Measurements from ENCODE around the gene LRP1B.

Gene LRP1B

DNA sequence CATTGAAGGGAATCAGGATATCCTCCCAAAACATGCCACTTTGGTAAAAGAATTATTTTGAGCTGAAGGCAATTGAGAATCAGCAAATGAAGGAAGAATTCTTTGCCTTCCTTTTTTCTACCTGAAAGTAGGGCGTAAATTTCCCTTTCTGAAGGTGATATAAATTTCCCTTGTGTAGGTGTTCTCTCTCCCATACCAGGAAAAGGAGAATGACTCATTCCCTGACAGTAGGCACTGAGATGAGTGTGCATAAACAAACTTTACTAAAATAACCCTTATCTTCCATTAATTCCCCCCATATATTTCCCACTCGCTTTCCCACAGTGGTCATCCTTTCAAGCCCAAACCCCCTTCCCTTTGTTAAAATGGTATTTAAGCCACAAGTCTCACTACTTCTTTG lies 1339.0 kb downstream of the LRP1B start:
- TF ChIP-seq, protein P1, sequence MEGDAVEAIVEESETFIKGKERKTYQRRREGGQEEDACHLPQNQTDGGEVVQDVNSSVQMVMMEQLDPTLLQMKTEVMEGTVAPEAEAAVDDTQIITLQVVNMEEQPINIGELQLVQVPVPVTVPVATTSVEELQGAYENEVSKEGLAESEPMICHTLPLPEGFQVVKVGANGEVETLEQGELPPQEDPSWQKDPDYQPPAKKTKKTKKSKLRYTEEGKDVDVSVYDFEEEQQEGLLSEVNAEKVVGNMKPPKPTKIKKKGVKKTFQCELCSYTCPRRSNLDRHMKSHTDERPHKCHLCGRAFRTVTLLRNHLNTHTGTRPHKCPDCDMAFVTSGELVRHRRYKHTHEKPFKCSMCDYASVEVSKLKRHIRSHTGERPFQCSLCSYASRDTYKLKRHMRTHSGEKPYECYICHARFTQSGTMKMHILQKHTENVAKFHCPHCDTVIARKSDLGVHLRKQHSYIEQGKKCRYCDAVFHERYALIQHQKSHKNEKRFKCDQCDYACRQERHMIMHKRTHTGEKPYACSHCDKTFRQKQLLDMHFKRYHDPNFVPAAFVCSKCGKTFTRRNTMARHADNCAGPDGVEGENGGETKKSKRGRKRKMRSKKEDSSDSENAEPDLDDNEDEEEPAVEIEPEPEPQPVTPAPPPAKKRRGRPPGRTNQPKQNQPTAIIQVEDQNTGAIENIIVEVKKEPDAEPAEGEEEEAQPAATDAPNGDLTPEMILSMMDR (conservative IDR thresholded peaks at IDR 0.05; ENCODE audit: low read length) = no peak
- no peak for TF ChIP-seq EZH2phosphoT487 (IDR thresholded peaks at IDR 0.05; ENCODE audit: borderline replicate concordance)
- Histone ChIP-seq H2AFZ (ENCODE audit: low read length) (no peak overlapping the region), H3K9me3 (ENCODE audit: insufficient read depth, low read depth, low read length) (no peaks in the 10 kb centered on the region), H3K27me3 (ENCODE audit: insufficient read depth, low read length, poor library complexity, severe bottlenecking) (no peaks in the 10 kb centered on the region), H3K9me2 (replicated peaks; ENCODE audit: low read depth, low read length) (no peaks in the 10 kb centered on the region), H3K9ac (ENCODE audit: low read depth, low read length, poor library complexity, severe bottlenecking) (no peak overlapping the region), H3K4me1 (ENCODE audit: insufficient read depth, low read length, poor library complexity, severe bottlenecking) (no peaks in the 10 kb centered on the region), H3K4me3 (ENCODE audit: low read length, poor library complexity, severe bottlenecking) (no peak overlapping the region), H3F3A (ENCODE audit: low read depth) (no peaks in the 10 kb centered on the region), H4K20me1 (ENCODE audit: insufficient read depth, low read length, poor library complexity, severe bottlenecking) (no peaks in the 10 kb centered on the region), H3K4me2 (ENCODE audit: low read depth, low read length, poor library complexity, severe bottlenecking) (no peak overlapping the region), H3K79me2 (ENCODE audit: insufficient read depth, low read length) (no peaks in the 10 kb centered on the region), H3K36me3 (ENCODE audit: insufficient read depth, low read length) (no peaks in the 10 kb centered on the region)

DNA sequence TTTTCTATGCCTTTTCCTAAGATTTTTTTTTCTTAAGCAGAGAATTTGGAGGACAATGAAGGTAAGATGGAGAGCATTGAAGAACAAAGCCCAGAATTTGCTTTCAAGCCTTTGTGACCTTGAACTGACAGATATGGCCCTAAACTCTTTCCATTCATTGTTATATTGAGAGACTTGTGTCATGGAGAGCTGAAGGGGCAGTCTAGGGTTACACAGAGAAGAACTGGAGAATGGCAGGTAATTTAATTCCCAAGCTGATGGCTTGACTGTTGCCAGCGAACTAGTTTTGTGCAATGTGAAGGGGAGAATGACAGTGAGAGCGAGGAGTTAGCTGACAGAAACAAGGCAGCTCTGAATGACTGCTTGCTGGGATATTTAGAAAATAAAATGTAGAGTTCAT lies 1344.2 kb downstream of the LRP1B start:
- Histone ChIP-seq H3K36me3 (ENCODE audit: insufficient read depth, low read length) (no peaks in the 10 kb centered on the region), H4K20me1 (ENCODE audit: insufficient read depth, low read length, poor library complexity, severe bottlenecking) (no peaks in the 10 kb centered on the region), H3F3A (ENCODE audit: low read depth) (no peaks in the 10 kb centered on the region), H3K9me3 (ENCODE audit: insufficient read depth, low read depth, low read length) (no peaks in the 10 kb centered on the region), H3K9ac (ENCODE audit: low read depth, low read length, poor library complexity, severe bottlenecking) (no peak overlapping the region), H3K27me3 (ENCODE audit: insufficient read depth, low read length, poor library complexity, severe bottlenecking) (no peaks in the 10 kb centered on the region), H3K4me2 (ENCODE audit: low read depth, low read length, poor library complexity, severe bottlenecking) (no peak overlapping the region), H3K9me2 (replicated peaks; ENCODE audit: low read depth, low read length) (no peaks in the 10 kb centered on the region), H3K4me3 (ENCODE audit: low read length, poor library complexity, severe bottlenecking) (no peak overlapping the region), H3K4me1 (ENCODE audit: insufficient read depth, low read length, poor library complexity, severe bottlenecking) (no peaks in the 10 kb centered on the region), H3K79me2 (ENCODE audit: insufficient read depth, low read length) (no peaks in the 10 kb centered on the region), H2AFZ (ENCODE audit: low read length) (no peak overlapping the region)
- TF ChIP-seq EZH2phosphoT487 (IDR thresholded peaks at IDR 0.05; ENCODE audit: borderline replicate concordance) = no peak
- TF ChIP-seq, protein P1 (conservative IDR thresholded peaks at IDR 0.05; ENCODE audit: low read length) = no peak

DNA sequence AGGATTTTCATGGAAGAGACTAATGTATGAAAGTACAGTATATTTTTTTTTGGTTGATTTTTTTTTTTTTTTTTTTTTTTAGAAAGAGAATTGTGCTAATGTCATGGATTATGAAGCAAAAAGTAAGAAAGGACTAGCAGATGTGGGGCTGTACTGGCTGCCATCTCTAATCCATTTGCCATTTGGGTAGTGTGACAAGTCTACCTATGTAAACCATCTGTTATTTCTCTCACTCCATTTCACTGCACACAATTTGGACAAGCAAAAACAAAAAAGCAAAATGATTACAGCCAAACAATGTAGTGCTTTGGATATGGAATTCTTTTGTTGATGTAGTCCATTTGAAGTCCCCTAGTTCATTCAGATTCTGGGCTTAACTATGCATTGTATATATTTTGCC lies 1355.4 kb downstream of the LRP1B start:
- Histone ChIP-seq H3K36me3 (ENCODE audit: insufficient read depth, low read length) (no peaks in the 10 kb centered on the region), H3K4me1 (ENCODE audit: insufficient read depth, low read length, poor library complexity, severe bottlenecking) (no peaks in the 10 kb centered on the region), H3K79me2 (ENCODE audit: insufficient read depth, low read length) (no peaks in the 10 kb centered on the region), H3K4me3 (ENCODE audit: low read length, poor library complexity, severe bottlenecking) (no peak overlapping the region), H3K9me3 (ENCODE audit: insufficient read depth, low read depth, low read length) (no peaks in the 10 kb centered on the region), H4K20me1 (ENCODE audit: insufficient read depth, low read length, poor library complexity, severe bottlenecking) (no peaks in the 10 kb centered on the region), H2AFZ (ENCODE audit: low read length) (no peak overlapping the region), H3K9me2 (replicated peaks; ENCODE audit: low read depth, low read length) (no peaks in the 10 kb centered on the region), H3K4me2 (ENCODE audit: low read depth, low read length, poor library complexity, severe bottlenecking) (no peak overlapping the region), H3F3A (ENCODE audit: low read depth) (no peaks in the 10 kb centered on the region), H3K27me3 (ENCODE audit: insufficient read depth, low read length, poor library complexity, severe bottlenecking) (no peaks in the 10 kb centered on the region), H3K9ac (ENCODE audit: low read depth, low read length, poor library complexity, severe bottlenecking) (no peak overlapping the region)
- TF ChIP-seq, protein P1 (conservative IDR thresholded peaks at IDR 0.05; ENCODE audit: low read length) = no peak
- TF ChIP-seq EZH2phosphoT487 (IDR thresholded peaks at IDR 0.05; ENCODE audit: borderline replicate concordance) = no peak
